GM23248 (cell line): ENCODE data around the gene FAM120A. TPM values are rescaled to one million over a fixed set of nuclear protein-coding genes. Genes with fewer than 3 reads are reported as not detected.

ENCODE experiments used
- DNase-seq: peaks from one replicate; pipeline ENCODE4 v3.0.0-alpha.2; 2015
- H2AFZ ChIP-seq: fragments of 200-600 bp; sonication (generic); 2 replicates; pipeline ENCODE4 v1.6.1; 2016; ENCODE audit warnings: antibody characterized with exemption
- H3F3A ChIP-seq: fragments of 200-600 bp; sonication (generic); 2 replicates; pipeline ENCODE4 v1.6.1; 2016; ENCODE audit warnings: mild to moderate bottlenecking, antibody characterized with exemption, mixed run types; ENCODE audit not compliant: insufficient read depth
- H3K27ac ChIP-seq: fragments of 200-600 bp; sonication (generic); 2 replicates; pipeline ENCODE4 v1.5.1; 2016; ENCODE audit warnings: mild to moderate bottlenecking
- H3K27me3 ChIP-seq: fragments of 200-600 bp; sonication (generic); replicated peaks from 2 replicates; pipeline ENCODE4 v1.6.1; 2016; ENCODE audit warnings: mild to moderate bottlenecking; ENCODE audit not compliant: insufficient read depth
- H3K36me3 ChIP-seq: fragments of 200-600 bp; sonication (generic); 2 replicates; pipeline ENCODE4 v1.6.1; 2016; ENCODE audit warnings: low read depth, mild to moderate bottlenecking
- H3K4me1 ChIP-seq: fragments of 200-600 bp; sonication (generic); 2 replicates; pipeline ENCODE4 v1.6.1; 2016; ENCODE audit warnings: mild to moderate bottlenecking; ENCODE audit not compliant: insufficient read depth
- H3K4me2 ChIP-seq: fragments of 200-600 bp; sonication (generic); one replicate; pipeline ENCODE4 v1.6.1; 2016; ENCODE audit warnings: mild to moderate bottlenecking; ENCODE audit not compliant: unreplicated experiment
- H3K4me3 ChIP-seq: fragments of 200-600 bp; sonication (generic); 2 replicates; pipeline ENCODE4 v1.5.1; 2016; ENCODE audit warnings: mild to moderate bottlenecking
- H3K79me2 ChIP-seq: fragments of 200-600 bp; sonication (generic); 2 replicates; pipeline ENCODE4 v1.6.1; 2016; ENCODE audit warnings: mild to moderate bottlenecking; ENCODE audit not compliant: insufficient read depth
- H3K9ac ChIP-seq: fragments of 200-600 bp; sonication (generic); 2 replicates; pipeline ENCODE4 v1.6.1; 2016; ENCODE audit warnings: mild to moderate bottlenecking
- H3K9me2 ChIP-seq: fragments of 200-600 bp; sonication (generic); 2 replicates; pipeline ENCODE4 v1.6.1; 2016; ENCODE audit warnings: mixed run types, mild to moderate bottlenecking, moderate library complexity; ENCODE audit not compliant: insufficient read depth
- H3K9me3 ChIP-seq: fragments of 200-600 bp; sonication (generic); one replicate; pipeline ENCODE4 v1.6.1; 2017; ENCODE audit warnings: low read depth
- H4K20me1 ChIP-seq: fragments of 200-600 bp; sonication (generic); 2 replicates; pipeline ENCODE4 v1.6.0; 2016; ENCODE audit not compliant: insufficient read depth
- EZH2 ChIP-seq: fragments of 200-600 bp; sonication (generic); IDR thresholded peaks from 2 replicates; pipeline ENCODE4 v1.6.1; 2018; ENCODE audit warnings: antibody characterized with exemption, mild to moderate bottlenecking; ENCODE audit not compliant: insufficient read depth, poor library complexity, severe bottlenecking
- EZH2phosphoT487 ChIP-seq: fragments of 200-600 bp; sonication (generic); IDR thresholded peaks from 2 replicates; pipeline ENCODE4 v1.6.1; 2018; ENCODE audit warnings: antibody characterized with exemption, moderate library complexity, mild to moderate bottlenecking, low read depth; ENCODE audit not compliant: insufficient read depth
- WGBS, 2 experiments: methylation state at CpG; one replicate each; pipeline ENCODE4 v1.1.6; 2015 to 2017; ENCODE audit warnings: low lambda C conversion rate in 2 of 2, low coverage in 1 of 2; ENCODE audit errors: missing lambda C conversion rate in 2 of 2; 5-methylcytosine and 5-hydroxymethylcytosine counted together
- in situ Hi-C: fragments of 300-500 bp; cut with MboI; formaldehyde crosslinking; loops from 2 replicates; pipeline ENCODE4 v1.15.0; 2020
- polyA plus RNA-seq: library from polyadenylated mRNA; unstranded; fragments of >200 nt; fragmentation: Nextera tagmentation; extraction: Ambion mirVana; gene quantifications from 2 replicates; pipeline ENCODE4 v1.2.1, GENCODE V29; 2016
- total RNA-seq: library from RNA; depleted of rRNA; stranded (reverse); fragments of >200 nt; shearing (Covaris generic); gene quantifications from 2 replicates; pipeline ENCODE4 v1.2.3, GENCODE V29; 2014

FAM120A gene
- total and polyA plus RNA-seq, 2 experiments from 2014 or later: 28.9 to 90.5 TPM

DNA sequence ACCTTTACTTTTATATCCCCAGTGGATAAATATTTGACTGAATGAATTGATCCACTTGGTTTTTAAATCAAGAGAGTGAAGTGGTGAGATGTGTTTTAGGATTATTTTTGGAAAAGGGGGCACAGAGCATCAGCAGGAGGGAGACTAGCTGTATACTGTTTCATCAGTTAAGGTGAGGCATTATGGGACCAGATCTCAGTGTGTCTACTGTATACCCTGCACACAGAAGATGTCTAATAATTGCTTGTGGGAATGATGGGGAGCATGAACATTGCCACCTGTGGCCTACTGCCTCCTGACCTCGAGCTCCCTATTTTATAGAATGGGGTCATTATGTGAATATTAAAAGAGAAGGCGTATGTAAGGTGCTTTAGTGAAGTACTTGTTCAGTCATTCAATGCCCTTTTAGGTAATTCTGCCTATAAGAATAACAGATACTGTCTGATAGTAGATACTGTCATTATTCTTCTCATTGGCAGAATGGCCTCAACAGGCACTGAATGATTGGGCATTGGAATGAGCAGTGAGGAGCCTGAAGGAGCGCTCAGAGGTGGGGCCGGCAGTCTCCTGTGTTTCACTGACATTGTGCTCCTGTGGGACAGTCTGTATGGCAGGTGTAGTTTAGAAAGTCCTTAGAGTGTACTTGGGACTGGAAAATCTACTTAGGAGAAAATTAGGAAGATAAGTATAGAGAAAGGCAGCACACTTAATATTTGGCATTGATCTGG is 49.2 kb downstream of the FAM120A start:
- no peak for DNase-seq
- H3K4me3 ChIP-seq: peak overlapping the region; percentile 22
- peaks cover 100% of the 10 kb centered on the region for H3K79me2 ChIP-seq
- H3F3A ChIP-seq: peaks cover under 1% of the 10 kb centered on the region; the same call in 1 of the 2 replicates
- in situ Hi-C loops: no loop called here
- 0 out of 2 replicates have a peak overlapping the region, but pooled peaks have one; percentile 0 for H3K27ac ChIP-seq
- H3K36me3 ChIP-seq: peaks cover 32% of the 10 kb centered on the region
- H4K20me1 ChIP-seq: no peaks in the 10 kb centered on the region
- 88 to 91% methylated on average over 4 of the region's 4 CpGs for WGBS, 2 experiments
- H3K9me2 ChIP-seq: no peaks in the 10 kb centered on the region
- TF ChIP-seq EZH2phosphoT487 (no peak), EZH2 (no peak)
- no peak overlapping the region for H2AFZ ChIP-seq
- H3K9ac ChIP-seq: 0 out of 2 replicates have a peak overlapping the region, but pooled peaks have one; percentile 1
- no peaks in the 10 kb centered on the region; the same call in 1 of the 2 replicates for H3K4me1 ChIP-seq
- H3K9me3 ChIP-seq: no peaks in the 10 kb centered on the region
- peak overlapping the region; percentile 40 for H3K4me2 ChIP-seq
- no peaks in the 10 kb centered on the region for H3K27me3 ChIP-seq

- Histone ChIP-seq H2AFZ (no peak overlapping the region), H3K9me2 (no peaks in the 10 kb centered on the region), H3K4me2 (peak overlapping the region; percentile 40), H4K20me1 (no peaks in the 10 kb centered on the region), H3K27me3 (no peaks in the 10 kb centered on the region), H3K9me3 (no peaks in the 10 kb centered on the region), H3K9ac (0 out of 2 replicates have a peak overlapping the region, but pooled peaks have one; percentile 1), H3K4me1 (no peaks in the 10 kb centered on the region; the same call in 1 of the 2 replicates), H3K79me2 (peaks cover 100% of the 10 kb centered on the region), H3K4me3 (peak overlapping the region; percentile 22), H3K27ac (0 out of 2 replicates have a peak overlapping the region, but pooled peaks have one; percentile 0), H3F3A (peaks cover 6% of the 10 kb centered on the region), H3K36me3 (peaks cover 32% of the 10 kb centered on the region)
- peak; percentile 27 for DNase-seq
- in situ Hi-C loops: no loop called here
- TF ChIP-seq EZH2phosphoT487: no peak
- no peak for TF ChIP-seq EZH2
- WGBS, 2 experiments: 93 to 94% methylated on average over 4 of the region's 4 CpGs
These were observed 49.9 kb downstream of the FAM120A start for GRCh38 chr9:93501406-93501805.

DNA sequence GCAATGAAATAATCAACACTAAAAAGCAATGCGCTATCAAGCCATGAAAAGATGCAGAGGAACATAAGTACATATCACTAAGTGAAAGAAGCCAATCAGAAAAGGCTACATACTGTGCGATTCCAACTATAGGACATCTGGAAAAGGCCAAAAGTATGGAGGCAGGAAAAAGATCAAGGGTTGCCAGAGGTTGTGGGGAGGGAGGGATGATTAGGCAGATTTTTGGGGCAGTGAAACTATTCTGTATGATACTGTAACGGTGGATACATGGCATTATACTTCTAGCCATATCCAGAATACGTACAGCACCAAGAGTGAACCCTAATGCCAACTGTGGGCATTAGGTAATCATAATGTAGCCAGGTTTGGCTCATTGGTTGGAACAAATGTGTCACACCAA is 51.9 kb downstream of the FAM120A start:
- DNase-seq: no peak
- no peak overlapping the region for H3K4me3 ChIP-seq
- TF ChIP-seq EZH2: no peak
- no peak for TF ChIP-seq EZH2phosphoT487
- H4K20me1 ChIP-seq: peaks cover 6% of the 10 kb centered on the region; the same call in 1 of the 2 replicates
- in situ Hi-C loops: no loop called here
- H3K9ac ChIP-seq: no peak overlapping the region
- H3F3A ChIP-seq: peaks cover 6% of the 10 kb centered on the region
- H3K27ac ChIP-seq: no peak overlapping the region
- H3K4me1 ChIP-seq: no peaks in the 10 kb centered on the region; the same call in 1 of the 2 replicates
- 99 to 100% methylated on average over 4 of the region's 4 CpGs for WGBS, 2 experiments
- H3K9me3 ChIP-seq: no peaks in the 10 kb centered on the region
- H3K9me2 ChIP-seq: no peaks in the 10 kb centered on the region
- H3K36me3 ChIP-seq: peaks cover 19% of the 10 kb centered on the region
- H3K79me2 ChIP-seq: peaks cover 100% of the 10 kb centered on the region
- H2AFZ ChIP-seq: no peak overlapping the region
- H3K27me3 ChIP-seq: no peaks in the 10 kb centered on the region
- no peak overlapping the region for H3K4me2 ChIP-seq

GRCh38 chr9:93505541-93506132 is 54.2 kb downstream of the FAM120A start:
- H3K27ac ChIP-seq: no peak overlapping the region
- no peak overlapping the region for H2AFZ ChIP-seq
- H4K20me1 ChIP-seq: peaks cover 6% of the 10 kb centered on the region; the same call in 1 of the 2 replicates
- no peak for DNase-seq
- no peak overlapping the region for H3K9ac ChIP-seq
- H3K4me2 ChIP-seq: no peak overlapping the region
- no peaks in the 10 kb centered on the region for H3K27me3 ChIP-seq
- WGBS, 2 experiments: 66 to 67% methylated on average over 4 of the region's 4 CpGs
- H3K9me2 ChIP-seq: no peaks in the 10 kb centered on the region
- no peak overlapping the region for H3K4me3 ChIP-seq
- H3F3A ChIP-seq: peaks cover 6% of the 10 kb centered on the region
- H3K4me1 ChIP-seq: no peaks in the 10 kb centered on the region; the same call in 1 of the 2 replicates
- no peaks in the 10 kb centered on the region for H3K9me3 ChIP-seq
- TF ChIP-seq EZH2phosphoT487 (no peak), EZH2 (no peak)
- peaks cover 10% of the 10 kb centered on the region; the same call in 1 of the 2 replicates for H3K36me3 ChIP-seq
- in situ Hi-C loops: no loop called here
- H3K79me2 ChIP-seq: peaks cover 100% of the 10 kb centered on the region
